Retinal pigment epithelial cell (primary cell): ENCODE data around the gene CALML5.

Source experiments
- DNase-seq: peaks from one replicate; pipeline ENCODE4 v3.0.0-alpha.2; 2010; ENCODE audit warnings: low read depth
- H3K4me3 ChIP-seq: 2 replicates; pipeline ENCODE4 v1.5.1; 2011; ENCODE audit warnings: mild to moderate bottlenecking, low read length, control low read depth, moderate library complexity
- CTCF ChIP-seq: conservative IDR thresholded peaks from 2 replicates; pipeline ENCODE4 v1.5.1; 2011; ENCODE audit warnings: low read depth, low read length, control low read depth, inconsistent platforms

Gene CALML5

DNA sequence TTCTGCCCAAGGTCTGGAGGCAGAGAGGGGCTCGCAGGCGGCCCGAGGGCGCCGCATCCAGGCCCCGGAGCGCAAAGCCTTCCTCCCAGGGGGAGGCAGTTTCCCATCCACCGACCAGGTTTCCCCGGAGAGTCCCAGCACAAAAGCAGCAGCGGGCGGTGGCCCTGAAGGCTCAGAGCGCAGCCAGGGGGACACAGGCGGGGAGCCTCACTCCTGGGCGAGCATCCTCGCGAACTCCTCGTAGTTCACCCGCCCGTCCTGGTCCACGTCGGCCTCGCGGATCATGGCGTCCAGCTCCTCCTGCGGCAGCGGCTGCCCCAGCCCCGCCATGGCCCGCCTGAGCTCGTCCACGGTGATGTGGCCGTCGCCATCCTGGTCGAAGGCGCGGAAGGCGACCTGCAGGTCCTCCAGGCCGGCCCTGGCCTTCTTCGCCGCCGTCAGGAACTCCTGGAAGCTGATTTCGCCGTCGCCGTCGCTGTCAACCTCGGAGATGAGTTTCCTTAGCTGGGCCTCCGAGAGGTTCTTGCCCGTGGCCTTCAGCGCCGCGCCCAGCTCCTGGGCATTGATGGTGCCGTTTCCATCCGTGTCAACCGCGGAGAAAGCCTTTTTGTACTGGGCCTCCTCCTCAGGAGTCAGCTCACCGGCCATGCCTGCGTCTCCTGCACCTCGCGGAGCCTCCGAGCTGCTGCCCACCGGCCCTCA, 428 bp downstream of the CALML5 start:
- no peak overlapping the region for H3K4me3 ChIP-seq
- DNase-seq, result no peak
- no peak for TF ChIP-seq CTCF

- no peak for DNase-seq
- H3K4me3 ChIP-seq, result no peak overlapping the region
- no peak for TF ChIP-seq CTCF
Measured at GRCh38 chr10:5497948-5498730, 1.2 kb downstream of the CALML5 start.

DNA sequence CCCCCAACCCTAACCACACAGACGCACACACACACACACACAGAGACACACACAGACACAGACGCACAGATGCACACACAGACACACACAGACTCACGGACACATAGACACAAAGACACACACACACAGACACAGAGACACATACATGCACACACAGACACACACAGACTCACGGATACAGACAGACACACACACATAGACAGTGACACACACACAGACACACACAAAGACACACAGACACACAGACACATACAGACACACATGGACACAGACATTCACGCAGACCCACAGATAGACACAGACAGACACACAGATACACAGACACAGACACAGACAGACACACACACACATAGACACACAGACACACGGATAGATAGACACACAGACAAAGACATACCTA, 2.1 kb downstream of the CALML5 start:
- TF ChIP-seq CTCF, result no peak
- H3K4me3 ChIP-seq, result no peak overlapping the region
- DNase-seq, result no peak

- TF ChIP-seq CTCF, result no peak
- H3K4me3 ChIP-seq, result no peak overlapping the region
- no peak for DNase-seq
Measured at GRCh38 chr10:5496261-5497250, 2.8 kb downstream of the CALML5 start.

DNA sequence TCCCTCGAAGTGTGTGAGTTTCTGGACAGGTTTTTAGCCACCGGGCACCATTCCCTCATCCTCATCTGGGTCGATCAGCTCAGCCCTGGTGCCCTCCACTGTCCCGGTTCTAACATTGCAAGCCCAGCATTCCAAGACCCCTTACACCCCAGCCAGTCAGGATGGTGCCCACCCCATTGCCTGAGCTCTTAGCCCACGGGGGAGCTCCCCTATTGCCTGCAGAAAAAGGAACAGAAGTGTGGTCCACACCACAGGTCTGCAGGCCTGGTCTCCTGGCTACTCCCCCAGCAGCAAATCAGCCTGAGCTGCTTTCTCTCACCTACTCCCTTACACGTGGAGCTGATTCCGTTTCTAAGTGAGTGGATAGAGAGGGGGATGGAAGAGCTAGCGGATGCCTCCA, 4.8 kb downstream of the CALML5 start:
- no peak for DNase-seq
- no peak for TF ChIP-seq CTCF
- no peak overlapping the region for H3K4me3 ChIP-seq

GRCh38 chr10:5493691-5494090, 5.7 kb downstream of the CALML5 start:
- no peak for TF ChIP-seq CTCF
- no peak overlapping the region for H3K4me3 ChIP-seq
- no peak for DNase-seq
